Esophagus muscularis mucosa (tissue), 4 donors: ENCODE measurements around the gene KLK2.

Experiments
- CTCF ChIP-seq, 3 experiments: fragments of 200-600 bp in 2 of 3; fragments of 450-650 bp in 1 of 3; sonication (generic) in 2 of 3; IDR thresholded peaks; one replicate each; pipeline ENCODE4 v1.5.1; 2017 to 2019; ENCODE audit warnings: antibody characterized with exemption in 3 of 3, mild to moderate bottlenecking in 2 of 3, moderate library complexity in 1 of 3
- EP300 ChIP-seq: sonication (generic); formaldehyde crosslinking; IDR thresholded peaks from one replicate; pipeline ENCODE4 v1.6.1; 2017; ENCODE audit warnings: antibody characterized with exemption
- POLR2A ChIP-seq: fragments of 450-650 bp; IDR thresholded peaks from one replicate; pipeline ENCODE4 v1.6.1; 2017; ENCODE audit warnings: antibody characterized with exemption, moderate library complexity, mild to moderate bottlenecking, low read depth

- no peak for TF ChIP-seq CTCF (IDR thresholded peaks at IDR 0.05)
- TF ChIP-seq EP300, result no peak
- TF ChIP-seq POLR2A, result no peak
Observed at GRCh38 chr19:50910722-50911121, 37.5 kb downstream of the KLK2 start.
